Measurements from ENCODE around the gene AATF.
A peak's percentile ranks its signal among the peaks of the same experiment; 100 is the strongest.

The AATF gene

GRCh38 chr17:37025847-37026530 is 77.2 kb downstream of the AATF start:
- Mint-ChIP-seq H3K27me3 (no peaks in the 10 kb centered on the region), H3K4me3 (peak overlapping the region; percentile 6 to 13), H3K9me3 (no peaks in the 10 kb centered on the region), H3K4me1 (peaks cover 29% of the 10 kb centered on the region), H3K27ac (peak overlapping the region in 1 of 2 donors; percentile 7)
- peak; percentile 99 for ATAC-seq
- DNase-seq: peak; percentile 14 to 35

GRCh38 chr17:37026531-37026869 is 77.7 kb downstream of the AATF start:
- Mint-ChIP-seq H3K9me3 (no peaks in the 10 kb centered on the region), H3K27ac (peak overlapping the region in 1 of 2 donors; percentile 58), H3K27me3 (no peaks in the 10 kb centered on the region), H3K4me3 (no peak overlapping the region), H3K4me1 (peaks cover 29% of the 10 kb centered on the region)
- ATAC-seq (peak; percentile 56), DNase-seq (no peak)

- ATAC-seq: no peak
- Mint-ChIP-seq H3K4me1 (peaks cover 29% of the 10 kb centered on the region), H3K27me3 (no peaks in the 10 kb centered on the region), H3K27ac (no peak overlapping the region), H3K9me3 (no peaks in the 10 kb centered on the region), H3K4me3 (no peak overlapping the region)
- no peak for DNase-seq
These were observed 79.3 kb downstream of the AATF start for GRCh38 chr17:37028040-37028439.

GRCh38 chr17:37031493-37032083 is 82.8 kb downstream of the AATF start:
- ATAC-seq (no peak), DNase-seq (no peak)
- Mint-ChIP-seq H3K9me3 (no peaks in the 10 kb centered on the region), H3K4me1 (peaks cover 1% of the 10 kb centered on the region), H3K27me3 (no peaks in the 10 kb centered on the region), H3K27ac (no peak overlapping the region), H3K4me3 (no peak overlapping the region)

DNA sequence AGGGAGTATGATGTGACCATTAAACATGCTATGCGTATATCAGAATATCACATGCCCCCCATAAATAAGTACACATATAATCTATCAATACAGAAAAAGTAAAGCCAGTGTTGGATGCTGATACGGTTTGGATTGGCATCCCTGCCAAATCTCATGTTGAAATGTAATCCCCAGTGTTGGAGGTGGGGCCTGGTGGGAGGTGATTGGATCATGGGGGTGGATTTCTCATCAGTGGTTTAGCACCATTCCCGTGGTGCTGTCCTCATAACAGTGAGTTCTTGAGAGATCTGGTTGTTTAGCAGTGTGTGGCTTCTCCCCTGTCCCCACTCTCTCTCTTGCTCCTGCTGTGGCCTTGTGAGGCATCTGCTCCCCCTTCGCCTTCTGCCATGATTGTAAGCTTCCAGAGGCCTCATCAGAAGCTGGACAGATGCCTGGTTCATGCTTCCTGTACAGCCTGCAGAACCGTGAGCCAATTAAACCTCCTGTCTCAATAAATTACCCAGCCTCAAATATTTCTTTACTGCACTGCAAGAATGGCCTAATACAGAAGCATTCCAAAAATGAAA is 88.9 kb downstream of the AATF start:
- Mint-ChIP-seq H3K27ac (peak overlapping the region in 1 of 2 donors; percentile 7), H3K4me1 (no peaks in the 10 kb centered on the region), H3K9me3 (no peaks in the 10 kb centered on the region), H3K27me3 (no peaks in the 10 kb centered on the region), H3K4me3 (no peak overlapping the region)
- DNase-seq: no peak
- ATAC-seq: no peak

DNA sequence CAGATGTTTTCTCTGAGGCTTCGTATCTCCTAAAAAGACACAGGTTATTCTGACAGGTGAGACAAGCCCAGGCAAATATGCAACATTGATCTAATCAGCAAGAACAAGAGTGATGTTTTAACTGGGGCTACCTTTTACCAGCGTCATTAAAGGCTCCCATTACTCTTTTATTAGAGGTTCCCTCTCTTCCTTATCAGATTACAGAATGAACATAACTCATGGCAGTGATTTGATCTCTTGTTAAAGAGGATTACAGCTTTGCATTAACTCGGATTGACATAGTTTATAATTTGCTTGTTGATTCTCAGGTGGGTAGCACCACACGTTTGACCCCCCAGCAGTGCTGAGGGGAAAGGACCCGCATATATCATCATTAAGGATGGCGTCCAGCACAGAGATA is 90.5 kb downstream of the AATF start:
- Mint-ChIP-seq H3K4me3 (no peak overlapping the region), H3K27ac (peak overlapping the region in 1 of 2 donors; percentile 42), H3K9me3 (no peaks in the 10 kb centered on the region), H3K4me1 (peaks cover 7% of the 10 kb centered on the region), H3K27me3 (no peaks in the 10 kb centered on the region)
- DNase-seq (no peak), ATAC-seq (no peak)

- Mint-ChIP-seq H3K27ac (no peak overlapping the region), H3K4me1 (peaks cover 7% of the 10 kb centered on the region)
These were observed 93.2 kb downstream of the AATF start for GRCh38 chr17:37041932-37042331.

GRCh38 chr17:37043201-37043600 is 94.4 kb downstream of the AATF start:
- no peak overlapping the region for H3K4me3 Mint-ChIP-seq
- no peaks in the 10 kb centered on the region for H3K27me3 Mint-ChIP-seq
- ATAC-seq (no peak), DNase-seq (no peak)
- no peaks in the 10 kb centered on the region for H3K9me3 Mint-ChIP-seq
- peak overlapping the region in 1 of 2 donors; percentile 48 for H3K27ac Mint-ChIP-seq
- peaks cover 17% of the 10 kb centered on the region for H3K4me1 Mint-ChIP-seq

More at GRCh38 chr17:37041932-37042331, 93.2 kb downstream of the AATF start:
- ATAC-seq: no peak
- no peak for DNase-seq
- no peaks in the 10 kb centered on the region for H3K27me3 Mint-ChIP-seq
- H3K4me3 Mint-ChIP-seq: no peak overlapping the region
- no peaks in the 10 kb centered on the region for H3K9me3 Mint-ChIP-seq

DNA sequence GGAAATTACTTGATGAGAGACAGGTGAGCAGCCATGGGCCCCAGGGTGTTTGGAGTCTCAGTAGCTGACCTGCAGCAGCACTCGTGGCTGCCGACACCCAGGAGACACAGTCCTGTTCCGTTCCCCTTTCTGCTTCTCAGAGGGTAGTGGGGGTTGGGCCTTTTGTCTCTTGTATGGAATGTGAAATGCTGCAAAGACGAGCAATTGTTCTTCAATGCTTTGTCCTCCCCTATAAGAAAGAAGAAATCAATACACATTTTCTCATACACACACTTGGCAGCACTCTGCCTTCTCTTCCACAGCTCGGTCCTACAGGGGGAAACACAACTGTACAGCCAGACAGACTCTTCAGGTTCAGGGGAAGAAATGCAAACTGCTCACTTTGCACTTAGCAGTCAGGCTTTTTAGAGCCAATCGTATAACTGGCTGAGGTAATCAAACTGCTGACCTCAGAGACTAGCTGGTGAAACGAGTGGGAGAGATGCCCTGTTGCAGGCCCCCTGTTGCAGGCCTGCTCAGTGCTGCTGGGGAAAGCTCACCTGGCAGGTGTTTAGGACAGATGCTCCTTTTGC is 96.7 kb downstream of the AATF start:
- Mint-ChIP-seq H3K27me3 (no peaks in the 10 kb centered on the region), H3K27ac (peak overlapping the region in 1 of 2 donors; percentile 23), H3K4me3 (no peak overlapping the region), H3K4me1 (peaks cover 18% of the 10 kb centered on the region), H3K9me3 (no peaks in the 10 kb centered on the region)
- DNase-seq (no peak), ATAC-seq (no peak)

DNA sequence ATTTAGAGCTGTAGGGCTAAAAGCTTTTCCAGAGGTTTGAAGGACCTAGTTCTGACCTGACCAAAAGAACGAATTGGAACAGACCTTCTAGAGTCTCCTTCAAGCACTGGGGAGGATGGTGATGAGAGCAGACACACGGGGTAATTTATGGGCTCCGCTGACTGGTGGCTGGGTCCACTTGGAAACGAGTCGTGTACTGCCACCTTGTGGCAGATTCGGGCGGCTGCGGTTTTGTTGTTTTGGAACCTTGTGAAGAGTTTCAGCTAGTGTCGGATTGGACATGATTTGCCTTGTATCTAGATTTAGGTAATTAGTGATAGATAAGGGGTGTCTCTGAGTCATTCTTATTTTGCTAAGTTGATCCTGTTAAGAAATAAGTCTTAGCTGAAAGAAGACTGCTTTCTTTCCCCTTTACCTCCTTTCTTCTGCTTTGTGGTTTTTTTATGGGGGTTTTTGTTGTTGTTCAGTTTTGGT is 98.9 kb downstream of the AATF start:
- Mint-ChIP-seq H3K27ac (peak overlapping the region in 1 of 2 donors; percentile 6), H3K4me3 (no peak overlapping the region), H3K9me3 (no peaks in the 10 kb centered on the region), H3K27me3 (no peaks in the 10 kb centered on the region), H3K4me1 (peaks cover 18% of the 10 kb centered on the region)
- ATAC-seq: peak; percentile 92
- DNase-seq: peak; percentile 72 to 75

GRCh38 chr17:37048811-37049210 is 100.1 kb downstream of the AATF start:
- Mint-ChIP-seq H3K27ac (no peak overlapping the region), H3K4me1 (peaks cover 11% of the 10 kb centered on the region), H3K9me3 (no peaks in the 10 kb centered on the region), H3K27me3 (no peaks in the 10 kb centered on the region), H3K4me3 (no peak overlapping the region)
- ATAC-seq (no peak), DNase-seq (no peak)

DNA sequence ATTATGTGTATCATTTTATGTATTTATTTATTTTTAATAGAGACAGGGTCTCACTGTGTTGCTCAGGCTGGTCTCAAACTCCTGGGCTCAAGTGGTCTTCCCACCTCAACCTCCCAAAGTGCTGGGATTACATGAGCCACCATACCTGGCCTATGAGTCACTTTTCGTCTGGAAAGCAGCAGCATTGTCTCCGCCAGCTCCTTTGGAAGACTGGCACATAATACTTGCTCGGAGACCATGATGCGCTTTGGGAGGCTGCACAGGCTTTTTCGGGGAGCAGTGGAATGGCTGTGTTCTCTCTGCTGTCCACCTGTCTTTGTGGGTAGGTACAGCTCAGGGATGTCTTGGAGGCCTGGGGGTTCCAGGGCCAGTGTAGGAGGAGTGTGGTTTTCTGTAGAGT is 102.2 kb downstream of the AATF start:
- H3K27me3 Mint-ChIP-seq: no peaks in the 10 kb centered on the region
- no peak for DNase-seq
- no peak for ATAC-seq
- no peaks in the 10 kb centered on the region for H3K9me3 Mint-ChIP-seq
- H3K4me3 Mint-ChIP-seq: no peak overlapping the region
- H3K27ac Mint-ChIP-seq: no peak overlapping the region
- H3K4me1 Mint-ChIP-seq: peaks cover 11% of the 10 kb centered on the region

GRCh38 chr17:37051381-37051780 is 102.6 kb downstream of the AATF start:
- Mint-ChIP-seq H3K27ac (no peak overlapping the region), H3K4me1 (peaks cover 11% of the 10 kb centered on the region), H3K27me3 (no peaks in the 10 kb centered on the region), H3K9me3 (no peaks in the 10 kb centered on the region), H3K4me3 (no peak overlapping the region)
- DNase-seq (no peak), ATAC-seq (no peak)

DNA sequence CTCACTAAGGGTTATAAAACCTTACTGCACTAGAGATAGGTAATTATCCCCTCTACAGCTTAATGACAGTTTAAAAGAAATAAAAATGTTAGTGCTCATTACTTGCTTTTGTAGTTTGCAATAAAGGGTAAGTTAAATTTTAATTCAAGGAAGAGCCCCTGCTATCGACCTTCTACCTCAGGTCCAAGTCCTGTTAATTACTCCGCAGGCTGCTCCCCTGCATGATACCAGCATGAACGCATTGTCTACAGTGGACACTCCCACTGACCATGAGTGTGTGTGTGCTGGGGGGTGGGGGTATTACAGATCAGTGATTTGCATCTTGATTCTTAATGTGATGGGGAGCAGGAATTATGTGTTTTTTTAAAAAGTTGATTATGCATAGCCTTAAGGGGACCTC is 103.1 kb downstream of the AATF start:
- DNase-seq: no peak
- H3K27ac Mint-ChIP-seq: no peak overlapping the region
- ATAC-seq: no peak
- no peaks in the 10 kb centered on the region for H3K27me3 Mint-ChIP-seq
- H3K4me3 Mint-ChIP-seq: no peak overlapping the region
- peaks cover 11% of the 10 kb centered on the region for H3K4me1 Mint-ChIP-seq
- H3K9me3 Mint-ChIP-seq: no peaks in the 10 kb centered on the region

- Mint-ChIP-seq H3K4me3 (no peak overlapping the region), H3K27me3 (no peaks in the 10 kb centered on the region), H3K4me1 (peaks cover 8% of the 10 kb centered on the region), H3K27ac (no peak overlapping the region), H3K9me3 (no peaks in the 10 kb centered on the region)
- no peak for DNase-seq
- no peak for ATAC-seq
These were observed 103.7 kb downstream of the AATF start for GRCh38 chr17:37052450-37052849.

DNA sequence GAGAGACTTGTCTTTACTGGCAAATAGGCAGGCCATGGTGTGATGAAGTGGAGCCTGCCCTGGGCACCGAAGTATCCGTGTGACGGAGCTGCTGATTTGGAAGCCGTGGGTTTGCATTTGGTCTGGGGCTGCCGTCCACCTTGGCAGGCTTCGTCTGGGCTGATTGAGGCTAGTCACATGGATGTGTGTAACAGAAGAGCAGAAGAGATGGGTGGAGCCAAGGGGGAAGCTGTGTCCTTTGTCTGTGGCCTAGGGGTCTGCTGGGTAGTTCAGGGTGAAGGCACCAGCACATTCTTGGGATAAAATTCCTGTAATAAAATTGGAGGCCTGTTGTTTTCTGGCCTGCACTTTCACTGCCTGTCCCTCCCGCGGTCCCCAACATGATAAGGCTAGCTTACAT is 106.1 kb downstream of the AATF start:
- Mint-ChIP-seq H3K4me1 (no peaks in the 10 kb centered on the region), H3K27me3 (no peaks in the 10 kb centered on the region), H3K9me3 (no peaks in the 10 kb centered on the region), H3K4me3 (no peak overlapping the region), H3K27ac (no peak overlapping the region)
- no peak for DNase-seq
- no peak for ATAC-seq
